Parathyroid adenoma (tissue), 2 donors: ENCODE results near the gene FGG.

ENCODE experiments used
- H2AFZ ChIP-seq: fragments of 300-600 bp; sonication (generic); one replicate; pipeline ENCODE4 v1.7.0; 2017; ENCODE audit warnings: antibody characterized with exemption, mild to moderate bottlenecking
- H3K27ac ChIP-seq: fragments of 300-600 bp; sonication (generic); one replicate; pipeline ENCODE4 v1.7.0; 2017
- H3K27me3 ChIP-seq: fragments of 300-600 bp; sonication (generic); one replicate; pipeline ENCODE4 v1.7.0; 2017; ENCODE audit warnings: low read length; ENCODE audit not compliant: control insufficient read depth, insufficient read depth
- H3K36me3 ChIP-seq: fragments of 300-600 bp; sonication (generic); one replicate; pipeline ENCODE4 v1.7.0; 2017; ENCODE audit warnings: low read length; ENCODE audit not compliant: control insufficient read depth, insufficient read depth
- H3K4me1 ChIP-seq: fragments of 300-600 bp; sonication (generic); one replicate; pipeline ENCODE4 v1.7.0; 2017; ENCODE audit warnings: control low read depth
- H3K4me2 ChIP-seq: fragments of 300-600 bp; sonication (generic); one replicate; pipeline ENCODE4 v1.7.0; 2017; ENCODE audit warnings: low read length
- H3K4me3 ChIP-seq: fragments of 300-600 bp; sonication (generic); one replicate; pipeline ENCODE4 v1.7.0; 2017; ENCODE audit warnings: low read depth, low read length
- H3K79me2 ChIP-seq: fragments of 300-600 bp; sonication (generic); one replicate; pipeline ENCODE4 v1.7.0; 2017; ENCODE audit warnings: control low read depth
- H3K9ac ChIP-seq: fragments of 300-600 bp; sonication (generic); one replicate; pipeline ENCODE4 v1.7.0; 2017; ENCODE audit warnings: mild to moderate bottlenecking
- H3K9me3 ChIP-seq: fragments of 300-600 bp; sonication (generic); one replicate; pipeline ENCODE4 v1.7.0; 2017; ENCODE audit warnings: low read length; ENCODE audit not compliant: control insufficient read depth
- CTCF ChIP-seq: fragments of 300-600 bp; sonication (generic); IDR thresholded peaks from one replicate; pipeline ENCODE4 v1.7.0; 2017; ENCODE audit warnings: antibody characterized with exemption, mild to moderate bottlenecking
- donor health status: primary hyperparathyroidism.

Gene FGG

DNA sequence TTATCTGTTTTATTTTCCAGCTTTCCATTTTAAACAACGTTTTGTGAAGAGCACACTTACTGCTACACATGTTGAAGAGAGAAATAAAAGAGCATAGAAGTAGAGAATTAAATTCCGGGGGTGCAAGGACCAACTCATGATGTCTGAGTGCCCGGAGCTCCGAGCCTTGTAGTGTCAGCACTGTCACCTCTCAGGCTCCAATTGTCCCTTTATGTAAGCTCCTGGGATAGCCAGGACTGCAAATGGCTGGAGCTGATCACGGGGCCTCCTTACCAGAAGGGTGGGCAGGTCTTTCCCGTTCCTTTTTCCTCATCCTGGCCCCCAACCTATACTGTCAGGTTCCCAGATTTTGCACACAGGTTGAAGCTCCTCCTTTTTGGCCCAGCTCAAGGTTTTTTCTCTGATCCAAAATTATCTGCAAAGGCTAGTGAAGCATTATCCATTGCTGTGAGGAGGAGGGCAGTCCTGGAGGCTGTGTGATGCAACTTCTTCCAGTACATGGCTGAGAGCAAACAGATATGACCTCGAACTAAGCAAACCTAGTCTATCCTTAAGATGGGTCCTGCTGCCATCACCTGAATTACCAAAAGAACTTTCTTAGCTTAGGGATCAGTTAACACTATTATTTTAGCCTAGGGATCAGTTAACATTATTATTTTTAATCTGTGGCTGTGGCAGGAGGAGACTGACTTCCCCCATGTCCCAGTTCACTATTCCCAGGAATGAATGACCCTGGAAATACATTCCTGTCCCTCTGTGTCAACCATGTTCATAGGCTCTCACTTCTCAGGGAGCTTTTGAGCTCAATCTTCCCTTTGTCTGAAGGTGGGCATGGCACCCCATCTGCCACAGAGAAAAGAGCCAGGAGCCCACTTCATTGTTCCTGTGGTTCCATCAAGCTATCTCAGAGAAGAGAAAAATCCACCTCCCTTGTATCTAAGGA, at the start of gene FGG:
TSS of gene FGG (minus strand) at position 185 of the 943 bp plus-strand sequence. CDS start at position 138, 47 bp downstream.
- Histone ChIP-seq H3K36me3 (no peaks in the 10 kb centered on the region), H3K79me2 (no peaks in the 10 kb centered on the region), H2AFZ (no peak within 1 kb of the TSS), H3K27ac (no peak within 1 kb of the TSS), H3K9ac (no peak within 1 kb of the TSS), H3K4me3 (no peak within 1 kb of the TSS), H3K4me2 (no peak within 1 kb of the TSS), H3K4me1 (no peaks in the 10 kb centered on the region), H3K27me3 (no peaks in the 10 kb centered on the region), H3K9me3 (no peaks in the 10 kb centered on the region)
- TF ChIP-seq CTCF, result no peak

- H3K4me3 ChIP-seq, result no peak overlapping the region
- no peaks in the 10 kb centered on the region for H3K79me2 ChIP-seq
- H3K9ac ChIP-seq, result no peak overlapping the region
- H3K9me3 ChIP-seq, result no peaks in the 10 kb centered on the region
- no peaks in the 10 kb centered on the region for H3K4me1 ChIP-seq
- H3K4me2 ChIP-seq, result no peak overlapping the region
- no peak overlapping the region for H2AFZ ChIP-seq
- no peaks in the 10 kb centered on the region for H3K36me3 ChIP-seq
- no peak overlapping the region for H3K27ac ChIP-seq
- no peaks in the 10 kb centered on the region for H3K27me3 ChIP-seq
- no peak for TF ChIP-seq CTCF
Measured at GRCh38 chr4:154660052-154660451, 47.6 kb upstream of the FGG start.

GRCh38 chr4:154658680-154659405, 46.4 kb upstream of the FGG start:
- TF ChIP-seq CTCF, result no peak
- H3K79me2 ChIP-seq, result no peaks in the 10 kb centered on the region
- H3K4me3 ChIP-seq, result no peak overlapping the region
- no peaks in the 10 kb centered on the region for H3K27me3 ChIP-seq
- no peak overlapping the region for H3K4me2 ChIP-seq
- H2AFZ ChIP-seq, result no peak overlapping the region
- no peaks in the 10 kb centered on the region for H3K9me3 ChIP-seq
- no peaks in the 10 kb centered on the region for H3K36me3 ChIP-seq
- H3K27ac ChIP-seq, result no peak overlapping the region
- H3K9ac ChIP-seq, result no peak overlapping the region
- no peaks in the 10 kb centered on the region for H3K4me1 ChIP-seq

DNA sequence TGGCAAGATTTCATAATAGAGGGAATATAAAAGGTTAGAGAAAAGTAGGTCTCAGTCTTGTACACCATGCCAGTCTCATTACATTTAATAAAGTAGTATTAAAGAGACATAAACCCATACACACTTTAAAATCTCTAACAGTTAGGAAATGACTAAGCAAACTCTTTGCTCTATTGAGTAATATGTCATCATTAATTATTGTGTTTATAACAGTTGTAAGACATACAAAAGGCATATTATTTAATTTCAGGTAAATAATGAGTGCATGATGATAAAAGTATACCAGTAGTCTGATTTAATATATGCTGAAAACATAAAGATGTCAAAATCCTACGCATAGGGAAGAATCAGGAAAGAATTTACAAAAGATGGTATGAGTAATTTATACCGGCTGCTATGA, 31.0 kb upstream of the FGG start:
- Histone ChIP-seq H3K4me2 (no peak overlapping the region), H3K27me3 (no peaks in the 10 kb centered on the region), H3K4me1 (no peaks in the 10 kb centered on the region), H3K4me3 (no peak overlapping the region), H3K79me2 (no peaks in the 10 kb centered on the region), H3K9me3 (no peaks in the 10 kb centered on the region), H3K36me3 (no peaks in the 10 kb centered on the region), H2AFZ (no peak overlapping the region), H3K9ac (no peak overlapping the region), H3K27ac (no peak overlapping the region)
- TF ChIP-seq CTCF, result no peak
